ENCODE results near the gene TNPO1.

DNA sequence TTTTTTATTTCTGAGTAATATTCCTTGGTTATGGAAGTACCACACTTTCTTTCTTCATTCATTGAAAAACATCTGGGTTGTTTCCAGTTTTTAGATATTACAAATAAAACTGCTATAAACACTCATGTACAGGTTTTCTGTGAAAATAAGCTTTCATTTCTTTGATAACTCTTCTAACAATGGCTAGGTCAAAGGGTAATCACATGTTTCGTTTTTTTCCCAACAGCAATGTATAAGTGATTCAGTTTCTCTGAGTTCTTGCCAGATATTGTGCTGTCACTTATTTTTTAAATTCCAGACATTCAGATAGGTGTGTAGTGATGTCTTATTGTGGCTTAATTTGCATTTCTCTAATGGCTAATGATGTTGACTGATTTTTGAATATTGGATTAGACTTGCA, 16.7 kb upstream of the TNPO1 start:
- TF ChIP-seq, protein P1, sequence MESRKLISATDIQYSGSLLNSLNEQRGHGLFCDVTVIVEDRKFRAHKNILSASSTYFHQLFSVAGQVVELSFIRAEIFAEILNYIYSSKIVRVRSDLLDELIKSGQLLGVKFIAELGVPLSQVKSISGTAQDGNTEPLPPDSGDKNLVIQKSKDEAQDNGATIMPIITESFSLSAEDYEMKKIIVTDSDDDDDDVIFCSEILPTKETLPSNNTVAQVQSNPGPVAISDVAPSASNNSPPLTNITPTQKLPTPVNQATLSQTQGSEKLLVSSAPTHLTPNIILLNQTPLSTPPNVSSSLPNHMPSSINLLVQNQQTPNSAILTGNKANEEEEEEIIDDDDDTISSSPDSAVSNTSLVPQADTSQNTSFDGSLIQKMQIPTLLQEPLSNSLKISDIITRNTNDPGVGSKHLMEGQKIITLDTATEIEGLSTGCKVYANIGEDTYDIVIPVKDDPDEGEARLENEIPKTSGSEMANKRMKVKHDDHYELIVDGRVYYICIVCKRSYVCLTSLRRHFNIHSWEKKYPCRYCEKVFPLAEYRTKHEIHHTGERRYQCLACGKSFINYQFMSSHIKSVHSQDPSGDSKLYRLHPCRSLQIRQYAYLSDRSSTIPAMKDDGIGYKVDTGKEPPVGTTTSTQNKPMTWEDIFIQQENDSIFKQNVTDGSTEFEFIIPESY (IDR thresholded peaks at IDR 0.05): no peak
- TF ChIP-seq, protein P2, sequence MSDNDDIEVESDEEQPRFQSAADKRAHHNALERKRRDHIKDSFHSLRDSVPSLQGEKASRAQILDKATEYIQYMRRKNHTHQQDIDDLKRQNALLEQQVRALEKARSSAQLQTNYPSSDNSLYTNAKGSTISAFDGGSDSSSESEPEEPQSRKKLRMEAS (IDR thresholded peaks at IDR 0.05): no peak
- TF ChIP-seq, protein P3, sequence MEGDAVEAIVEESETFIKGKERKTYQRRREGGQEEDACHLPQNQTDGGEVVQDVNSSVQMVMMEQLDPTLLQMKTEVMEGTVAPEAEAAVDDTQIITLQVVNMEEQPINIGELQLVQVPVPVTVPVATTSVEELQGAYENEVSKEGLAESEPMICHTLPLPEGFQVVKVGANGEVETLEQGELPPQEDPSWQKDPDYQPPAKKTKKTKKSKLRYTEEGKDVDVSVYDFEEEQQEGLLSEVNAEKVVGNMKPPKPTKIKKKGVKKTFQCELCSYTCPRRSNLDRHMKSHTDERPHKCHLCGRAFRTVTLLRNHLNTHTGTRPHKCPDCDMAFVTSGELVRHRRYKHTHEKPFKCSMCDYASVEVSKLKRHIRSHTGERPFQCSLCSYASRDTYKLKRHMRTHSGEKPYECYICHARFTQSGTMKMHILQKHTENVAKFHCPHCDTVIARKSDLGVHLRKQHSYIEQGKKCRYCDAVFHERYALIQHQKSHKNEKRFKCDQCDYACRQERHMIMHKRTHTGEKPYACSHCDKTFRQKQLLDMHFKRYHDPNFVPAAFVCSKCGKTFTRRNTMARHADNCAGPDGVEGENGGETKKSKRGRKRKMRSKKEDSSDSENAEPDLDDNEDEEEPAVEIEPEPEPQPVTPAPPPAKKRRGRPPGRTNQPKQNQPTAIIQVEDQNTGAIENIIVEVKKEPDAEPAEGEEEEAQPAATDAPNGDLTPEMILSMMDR (IDR thresholded peaks at IDR 0.05; ENCODE audit: low read depth, low read length, missing input control): no peak
- TF ChIP-seq SP1 (IDR thresholded peaks at IDR 0.05) (no peak), RXRA (IDR thresholded peaks at IDR 0.05) (no peak), GABPA (IDR thresholded peaks at IDR 0.05 in 1 of 2, conservative IDR thresholded peaks at IDR 0.05 in 1 of 2) (no peak), TAF1 (conservative IDR thresholded peaks at IDR 0.05) (no peak), RAD21 (IDR thresholded peaks at IDR 0.05) (no peak)
- TF ChIP-seq, protein P4, sequence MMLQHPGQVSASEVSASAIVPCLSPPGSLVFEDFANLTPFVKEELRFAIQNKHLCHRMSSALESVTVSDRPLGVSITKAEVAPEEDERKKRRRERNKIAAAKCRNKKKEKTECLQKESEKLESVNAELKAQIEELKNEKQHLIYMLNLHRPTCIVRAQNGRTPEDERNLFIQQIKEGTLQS (IDR thresholded peaks at IDR 0.05): no peak
- TF ChIP-seq, protein P5, sequence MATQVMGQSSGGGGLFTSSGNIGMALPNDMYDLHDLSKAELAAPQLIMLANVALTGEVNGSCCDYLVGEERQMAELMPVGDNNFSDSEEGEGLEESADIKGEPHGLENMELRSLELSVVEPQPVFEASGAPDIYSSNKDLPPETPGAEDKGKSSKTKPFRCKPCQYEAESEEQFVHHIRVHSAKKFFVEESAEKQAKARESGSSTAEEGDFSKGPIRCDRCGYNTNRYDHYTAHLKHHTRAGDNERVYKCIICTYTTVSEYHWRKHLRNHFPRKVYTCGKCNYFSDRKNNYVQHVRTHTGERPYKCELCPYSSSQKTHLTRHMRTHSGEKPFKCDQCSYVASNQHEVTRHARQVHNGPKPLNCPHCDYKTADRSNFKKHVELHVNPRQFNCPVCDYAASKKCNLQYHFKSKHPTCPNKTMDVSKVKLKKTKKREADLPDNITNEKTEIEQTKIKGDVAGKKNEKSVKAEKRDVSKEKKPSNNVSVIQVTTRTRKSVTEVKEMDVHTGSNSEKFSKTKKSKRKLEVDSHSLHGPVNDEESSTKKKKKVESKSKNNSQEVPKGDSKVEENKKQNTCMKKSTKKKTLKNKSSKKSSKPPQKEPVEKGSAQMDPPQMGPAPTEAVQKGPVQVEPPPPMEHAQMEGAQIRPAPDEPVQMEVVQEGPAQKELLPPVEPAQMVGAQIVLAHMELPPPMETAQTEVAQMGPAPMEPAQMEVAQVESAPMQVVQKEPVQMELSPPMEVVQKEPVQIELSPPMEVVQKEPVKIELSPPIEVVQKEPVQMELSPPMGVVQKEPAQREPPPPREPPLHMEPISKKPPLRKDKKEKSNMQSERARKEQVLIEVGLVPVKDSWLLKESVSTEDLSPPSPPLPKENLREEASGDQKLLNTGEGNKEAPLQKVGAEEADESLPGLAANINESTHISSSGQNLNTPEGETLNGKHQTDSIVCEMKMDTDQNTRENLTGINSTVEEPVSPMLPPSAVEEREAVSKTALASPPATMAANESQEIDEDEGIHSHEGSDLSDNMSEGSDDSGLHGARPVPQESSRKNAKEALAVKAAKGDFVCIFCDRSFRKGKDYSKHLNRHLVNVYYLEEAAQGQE (IDR thresholded peaks at IDR 0.05): no peak
